A673 (cell line): ENCODE data around the gene ANKRD40CL.

Experiments
- CTCF ChIP-seq: fragments of 300-800, 200-600 bp; sonication (generic); conservative IDR thresholded peaks from 2 replicates; pipeline ENCODE4 v1.5.1; 2017; ENCODE audit warnings: low read depth, mild to moderate bottlenecking, antibody characterized with exemption, low read length, moderate library complexity, mixed read lengths
- EZH2 ChIP-seq: fragments of 200-600 bp; sonication (generic); IDR thresholded peaks from 2 replicates; pipeline ENCODE4 v1.6.1; 2017; ENCODE audit warnings: borderline replicate concordance, low read depth, mild to moderate bottlenecking, mixed read lengths, antibody characterized with exemption, low read length; ENCODE audit not compliant: poor library complexity, severe bottlenecking

GRCh38 chr17:50807009-50807408, 39.7 kb upstream of the ANKRD40CL start:
- TF ChIP-seq CTCF (no peak), EZH2 (no peak)
